Caco-2 (cell line): ENCODE measurements around the gene TTC7B. TPM values are rescaled to one million over a fixed set of nuclear protein-coding genes. Genes with fewer than 3 reads are reported as not detected.

Source experiments
- BruUV-seq: library from RNA; stranded (reverse); fragments of 400-500 nt; replicated peaks from 2 replicates; lab custom pipeline; 2021; lab: Mats Ljungman, UMichigan
- CTCF ChIA-PET: fragments of 300-600 bp; sonication (Branson Sonifier 250); formaldehyde crosslinking; loops from one replicate; lab custom pipeline; 2022; ENCODE audit warnings: antibody characterized with exemption; lab: Charles Lee
- POLR2A ChIA-PET: fragments of 300-600 bp; sonication (Branson Sonifier 250); formaldehyde crosslinking; loops from one replicate; lab custom pipeline; 2022; ENCODE audit warnings: antibody characterized with exemption; lab: Charles Lee
- DNase-seq, 2 experiments: peaks; one replicate each; pipeline versions ENCODE4 v3.0.0 to v3.0.0-alpha.2; 2020 to 2022
- H3K27me3 ChIP-seq: replicated peaks from 2 replicates; pipeline ENCODE4 v1.6.0; 2011; ENCODE audit warnings: low read length; ENCODE audit not compliant: control insufficient read depth, insufficient read depth
- H3K36me3 ChIP-seq: 2 replicates; pipeline ENCODE4 v1.5.1; 2011; ENCODE audit warnings: low read length; ENCODE audit not compliant: control insufficient read depth, insufficient read depth
- H3K4me1 ChIP-seq: fragments of 250-450 bp; sonication (Bioruptor Pico); 2 replicates; pipeline ENCODE4 v1.5.1; 2020; ENCODE audit warnings: mild to moderate bottlenecking
- H3K4me3 ChIP-seq: 2 replicates; pipeline ENCODE4 v1.5.1; 2011; ENCODE audit warnings: low read depth, mild to moderate bottlenecking, control low read depth, low read length
- H3K9me3 ChIP-seq: fragments of 250-450 bp; sonication (Bioruptor Pico); 2 replicates; pipeline ENCODE4 v1.5.1; 2020; ENCODE audit warnings: mild to moderate bottlenecking, moderate library complexity
- H3K27ac Mint-ChIP-seq: one replicate; pipeline ENCODE4 v1.8.0; 2022; ENCODE audit warnings: mixed read lengths; ENCODE audit not compliant: unreplicated experiment
- H3K27me3 Mint-ChIP-seq: one replicate; pipeline ENCODE4 v1.8.0; 2022; ENCODE audit warnings: mixed read lengths; ENCODE audit not compliant: insufficient read depth, unreplicated experiment
- H3K36me3 Mint-ChIP-seq: one replicate; pipeline ENCODE4 v1.8.0; 2022; ENCODE audit warnings: mild to moderate bottlenecking, mixed read lengths; ENCODE audit not compliant: insufficient read depth, unreplicated experiment
- H3K4me1 Mint-ChIP-seq: one replicate; pipeline ENCODE4 v1.8.0; 2022; ENCODE audit warnings: low read depth, mixed read lengths; ENCODE audit not compliant: unreplicated experiment
- H3K4me3 Mint-ChIP-seq: one replicate; pipeline ENCODE4 v1.8.0; 2022; ENCODE audit warnings: mild to moderate bottlenecking, moderate library complexity, mixed read lengths; ENCODE audit not compliant: unreplicated experiment
- H3K9me3 Mint-ChIP-seq: one replicate; pipeline ENCODE4 v1.8.0; 2022; ENCODE audit warnings: mixed read lengths; ENCODE audit not compliant: unreplicated experiment
- CTCF ChIP-seq, 2 experiments: fragments of 200-600 bp in 1 of 2; IDR thresholded peaks; 1 replicate in 1 of 2; 2 replicates in 1 of 2; pipeline versions ENCODE4 v1.5.1 to v1.8.0; 2011 to 2022; ENCODE audit warnings: antibody characterized with exemption in 1 of 2, control low read depth in 1 of 2, inconsistent platforms in 1 of 2, low read depth in 1 of 2, low read length in 1 of 2, mild to moderate bottlenecking in 1 of 2, moderate library complexity in 1 of 2; ENCODE audit not compliant: insufficient read depth in 1 of 2, severe bottlenecking in 1 of 2, unreplicated experiment in 1 of 2
- intact Hi-C: fragments of 100-400 bp; cut with micrococcal nuclease; formaldehyde crosslinking; loops from one replicate; pipeline ENCODE4 v1.10.0; 2022; ENCODE audit not compliant: unreplicated experiment
- total RNA-seq: library from RNA; stranded (reverse); gene quantifications from 2 replicates; pipeline ENCODE4 v1.2.3, GENCODE V29; 2022

The TTC7B gene
- total RNA-seq, 1 experiment from 2014 or later: 28.5 TPM

GRCh38 chr14:90491911-90492531, 324.2 kb downstream of the TTC7B start:
- CTCF ChIA-PET: interaction anchor here (0.6 to 0.8 kb wide), 2 partner anchors 22 to 91 kb away, joined by 3 read pairs; no protein-coding TSS in a partner anchor
- H3K36me3 Mint-ChIP-seq: peaks cover 11% of the 10 kb centered on the region
- no TSS peak for BruUV-seq
- Histone ChIP-seq H3K4me3 (no peak overlapping the region), H3K36me3 (no peaks in the 10 kb centered on the region), H3K27me3 (no peaks in the 10 kb centered on the region), H3K9me3 (no peaks in the 10 kb centered on the region), H3K4me1 (peaks cover 15% of the 10 kb centered on the region)
- intact Hi-C loops: no loop called here
- TF ChIP-seq CTCF (IDR thresholded peaks at IDR 0.05; ENCODE audit: insufficient read depth in 1 of 2, low read depth in 1 of 2, low read length in 1 of 2, severe bottlenecking in 1 of 2, unreplicated experiment in 1 of 2): no peak
- H3K9me3 Mint-ChIP-seq: no peaks in the 10 kb centered on the region
- DNase-seq: no peak
- no peaks in the 10 kb centered on the region for H3K27me3 Mint-ChIP-seq
- POLR2A ChIA-PET: no interaction called here
- no peak overlapping the region for H3K27ac Mint-ChIP-seq
- H3K4me1 Mint-ChIP-seq: peaks cover 8% of the 10 kb centered on the region
- H3K4me3 Mint-ChIP-seq: no peak overlapping the region

- ChIA-PET POLR2A (no interaction called here), CTCF (interaction anchor here (0.8 kb wide), 1 partner anchor 23 kb away, joined by 3 read pairs; no protein-coding TSS in a partner anchor)
- Mint-ChIP-seq H3K4me3 (no peak overlapping the region), H3K9me3 (no peaks in the 10 kb centered on the region), H3K36me3 (peaks cover 11% of the 10 kb centered on the region), H3K4me1 (peaks cover 8% of the 10 kb centered on the region), H3K27ac (no peak overlapping the region), H3K27me3 (no peaks in the 10 kb centered on the region)
- intact Hi-C loops: no loop called here
- Histone ChIP-seq H3K4me1 (peaks cover 15% of the 10 kb centered on the region), H3K4me3 (no peak overlapping the region), H3K27me3 (no peaks in the 10 kb centered on the region), H3K36me3 (no peaks in the 10 kb centered on the region), H3K9me3 (no peaks in the 10 kb centered on the region)
- TF ChIP-seq CTCF (IDR thresholded peaks at IDR 0.05; ENCODE audit: insufficient read depth in 1 of 2, low read depth in 1 of 2, low read length in 1 of 2, severe bottlenecking in 1 of 2, unreplicated experiment in 1 of 2): no peak
- no peak for DNase-seq
- no TSS peak for BruUV-seq
These were observed 324.9 kb downstream of the TTC7B start for GRCh38 chr14:90491221-90491885.

GRCh38 chr14:90490720-90491050, 325.5 kb downstream of the TTC7B start:
- Mint-ChIP-seq H3K9me3 (no peaks in the 10 kb centered on the region), H3K27ac (no peak overlapping the region), H3K4me3 (no peak overlapping the region), H3K27me3 (no peaks in the 10 kb centered on the region), H3K36me3 (peaks cover 6% of the 10 kb centered on the region), H3K4me1 (peaks cover 8% of the 10 kb centered on the region)
- POLR2A ChIA-PET: no interaction called here
- intact Hi-C loops: no loop called here
- Histone ChIP-seq H3K4me3 (no peak overlapping the region), H3K9me3 (no peaks in the 10 kb centered on the region), H3K27me3 (no peaks in the 10 kb centered on the region), H3K36me3 (no peaks in the 10 kb centered on the region), H3K4me1 (peaks cover 13% of the 10 kb centered on the region)
- no peak for TF ChIP-seq CTCF (IDR thresholded peaks at IDR 0.05; ENCODE audit: insufficient read depth in 1 of 2, low read depth in 1 of 2, low read length in 1 of 2, severe bottlenecking in 1 of 2, unreplicated experiment in 1 of 2)
- CTCF ChIA-PET: no interaction called here
- BruUV-seq: no TSS peak
- DNase-seq: no peak
